ENCODE data around the gene SRC.

The SRC gene

DNA sequence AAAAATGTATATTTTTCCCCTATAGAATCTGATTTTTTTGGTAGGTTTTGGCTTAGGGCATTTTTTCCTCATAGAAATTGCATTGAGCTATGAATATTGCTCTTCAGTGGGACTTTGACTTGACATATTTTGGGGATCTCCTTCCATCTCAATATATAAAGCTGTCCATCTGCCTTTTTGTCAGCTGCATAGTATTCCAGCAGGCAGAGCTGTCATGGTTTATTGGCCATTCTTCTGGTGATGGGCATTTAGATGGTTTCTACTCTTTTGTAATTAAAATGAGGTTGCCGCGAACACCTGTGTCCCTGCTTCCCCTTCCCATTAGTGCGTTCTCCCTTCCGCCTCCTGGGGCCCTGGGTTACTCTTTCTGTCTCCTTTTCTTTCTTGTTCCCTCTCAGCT, 95.1 kb downstream of the SRC start:
- Mint-ChIP-seq H3K9me3 (no peaks in the 10 kb centered on the region), H3K36me3 (ENCODE audit: low read depth) (no peaks in the 10 kb centered on the region), H3K27ac (no peak overlapping the region), H3K4me3 (no peak overlapping the region), H3K27me3 (peaks cover 9% of the 10 kb centered on the region), H3K4me1 (ENCODE audit: low read depth) (no peaks in the 10 kb centered on the region)
- DNase-seq = no peak

DNA sequence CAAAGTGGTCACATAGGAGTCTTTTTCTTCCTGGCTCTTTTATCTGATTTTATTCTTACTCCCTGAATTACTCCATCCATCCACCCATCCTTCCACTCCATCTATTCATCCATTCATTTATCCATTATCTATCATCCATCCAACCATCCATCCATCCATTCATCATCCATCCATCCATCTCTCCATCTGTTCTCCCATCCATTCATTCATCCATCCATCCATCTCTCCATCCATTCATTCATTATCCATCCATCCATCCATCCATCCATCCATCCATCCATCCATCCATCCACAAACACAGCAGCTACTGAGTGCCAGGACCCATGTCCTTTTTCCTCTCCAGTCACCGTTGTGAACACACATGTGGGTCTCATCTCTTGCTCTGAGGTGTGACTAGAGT, 96.6 kb downstream of the SRC start:
- Mint-ChIP-seq H3K4me3 (no peak overlapping the region), H3K27ac (no peak overlapping the region), H3K36me3 (ENCODE audit: low read depth) (no peaks in the 10 kb centered on the region), H3K4me1 (ENCODE audit: low read depth) (no peaks in the 10 kb centered on the region), H3K27me3 (peaks cover 5% of the 10 kb centered on the region), H3K9me3 (no peaks in the 10 kb centered on the region)
- no peak for DNase-seq

DNA sequence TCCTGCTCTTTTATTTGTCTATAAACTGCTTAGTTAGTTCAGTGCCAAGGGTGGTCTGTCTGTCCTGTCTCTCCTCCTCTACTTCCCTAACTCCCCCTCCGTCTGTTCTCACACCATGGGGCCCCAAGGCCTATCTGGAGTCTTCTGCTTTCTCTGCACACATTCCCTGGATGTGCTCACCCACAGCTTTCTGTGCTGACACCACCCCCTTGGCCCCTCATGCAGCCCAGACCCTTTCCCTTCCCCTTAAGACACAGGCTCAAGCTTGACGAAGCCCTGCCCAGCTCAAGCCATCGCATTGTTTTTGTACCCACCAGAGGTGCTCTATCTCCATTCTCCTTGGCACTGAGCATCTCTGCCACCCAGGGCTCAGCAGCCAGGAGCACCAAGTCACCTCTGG, 97.0 kb downstream of the SRC start:
- Mint-ChIP-seq H3K36me3 (ENCODE audit: low read depth) (no peaks in the 10 kb centered on the region), H3K27me3 (peaks cover 5% of the 10 kb centered on the region), H3K4me1 (ENCODE audit: low read depth) (no peaks in the 10 kb centered on the region), H3K4me3 (no peak overlapping the region), H3K9me3 (no peaks in the 10 kb centered on the region), H3K27ac (no peak overlapping the region)
- DNase-seq = no peak

DNA sequence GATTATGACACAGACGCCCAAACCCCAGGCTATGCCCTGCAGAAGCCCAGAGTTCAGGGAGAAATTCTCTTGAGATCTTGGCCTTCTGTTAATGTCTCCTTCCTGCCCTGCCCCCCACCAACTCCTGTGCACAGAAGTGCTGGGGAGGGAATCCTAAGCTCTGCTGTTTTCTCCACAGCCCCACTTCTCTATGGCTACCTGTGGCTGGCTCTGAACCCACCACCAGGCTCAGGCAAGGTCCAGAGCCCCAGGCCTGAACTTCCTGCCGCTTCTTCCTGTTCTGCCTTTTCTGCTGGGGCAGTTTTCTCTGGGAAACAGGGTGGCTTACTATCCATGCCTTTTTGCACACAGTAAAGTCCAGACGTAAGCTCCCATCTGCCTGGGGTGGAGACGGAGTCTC, 97.7 kb downstream of the SRC start:
- no peak overlapping the region for H3K27ac Mint-ChIP-seq
- H3K4me3 Mint-ChIP-seq = no peak overlapping the region
- no peaks in the 10 kb centered on the region for H3K9me3 Mint-ChIP-seq
- DNase-seq = no peak
- H3K27me3 Mint-ChIP-seq = peaks cover 5% of the 10 kb centered on the region
- no peaks in the 10 kb centered on the region for H3K36me3 Mint-ChIP-seq (ENCODE audit: low read depth)
- H3K4me1 Mint-ChIP-seq (ENCODE audit: low read depth) = no peaks in the 10 kb centered on the region

DNA sequence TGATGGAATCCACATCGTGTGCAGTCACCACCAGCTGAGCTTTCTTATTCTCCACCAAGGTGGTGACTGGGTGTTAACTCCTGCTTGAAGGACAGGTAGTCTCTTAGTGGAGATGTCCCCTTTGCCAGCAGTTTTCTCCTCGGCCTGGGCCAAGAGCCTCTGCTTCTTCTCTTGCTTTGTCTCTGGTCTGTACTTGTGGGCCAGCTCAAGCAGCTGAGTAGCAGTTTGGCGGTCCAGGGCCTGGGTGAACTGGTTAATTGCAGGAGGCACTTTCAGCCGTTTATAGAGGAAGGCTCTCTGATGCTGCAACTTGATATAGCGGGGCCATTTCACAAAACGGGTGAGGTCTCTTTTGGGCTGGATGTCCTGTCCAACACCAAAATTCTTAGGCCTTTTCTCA, 99.1 kb downstream of the SRC start:
- Mint-ChIP-seq H3K27ac (no peak overlapping the region), H3K27me3 (peaks cover under 1% of the 10 kb centered on the region), H3K9me3 (no peaks in the 10 kb centered on the region), H3K4me3 (no peak overlapping the region), H3K36me3 (ENCODE audit: low read depth) (no peaks in the 10 kb centered on the region), H3K4me1 (ENCODE audit: low read depth) (no peaks in the 10 kb centered on the region)
- DNase-seq = no peak

DNA sequence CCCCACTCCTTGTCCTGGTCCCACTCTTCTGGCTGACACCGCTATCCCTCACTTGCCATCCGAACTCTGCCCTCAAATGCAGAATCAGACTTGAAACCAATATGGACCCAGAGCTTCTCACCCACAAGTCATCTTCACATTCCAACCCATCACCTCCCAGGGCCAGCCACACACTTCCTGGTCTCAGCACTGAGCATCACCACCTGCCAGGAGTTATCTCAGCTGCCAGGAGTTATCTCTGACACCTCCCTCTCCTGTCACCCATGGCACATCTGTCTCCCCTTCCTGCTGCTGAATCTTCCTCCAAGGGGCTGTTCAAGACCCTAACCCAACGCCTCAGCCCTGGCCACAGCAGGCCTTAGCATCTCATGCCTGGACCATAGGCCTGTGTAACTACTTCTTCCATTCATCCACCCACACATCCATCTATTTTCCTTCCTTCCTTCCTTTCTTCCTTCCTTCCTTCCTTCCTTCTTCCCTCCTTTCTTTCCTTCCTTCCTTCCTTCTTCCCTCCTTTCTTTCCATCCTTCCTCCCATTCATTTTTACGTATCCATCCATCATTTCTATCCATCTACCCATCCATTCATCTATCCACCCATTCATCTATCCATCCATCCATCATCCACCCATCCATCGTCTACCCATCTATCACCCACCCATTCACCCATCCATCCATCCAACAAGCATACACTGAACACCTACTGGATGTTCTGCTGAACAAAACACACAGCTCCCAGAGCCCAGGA, 100.5 kb downstream of the SRC start:
- no peak overlapping the region for H3K4me3 Mint-ChIP-seq
- H3K4me1 Mint-ChIP-seq (ENCODE audit: low read depth) = no peaks in the 10 kb centered on the region
- no peak for DNase-seq
- no peaks in the 10 kb centered on the region for H3K36me3 Mint-ChIP-seq (ENCODE audit: low read depth)
- H3K27me3 Mint-ChIP-seq = no peaks in the 10 kb centered on the region
- no peaks in the 10 kb centered on the region for H3K9me3 Mint-ChIP-seq
- no peak overlapping the region for H3K27ac Mint-ChIP-seq

DNA sequence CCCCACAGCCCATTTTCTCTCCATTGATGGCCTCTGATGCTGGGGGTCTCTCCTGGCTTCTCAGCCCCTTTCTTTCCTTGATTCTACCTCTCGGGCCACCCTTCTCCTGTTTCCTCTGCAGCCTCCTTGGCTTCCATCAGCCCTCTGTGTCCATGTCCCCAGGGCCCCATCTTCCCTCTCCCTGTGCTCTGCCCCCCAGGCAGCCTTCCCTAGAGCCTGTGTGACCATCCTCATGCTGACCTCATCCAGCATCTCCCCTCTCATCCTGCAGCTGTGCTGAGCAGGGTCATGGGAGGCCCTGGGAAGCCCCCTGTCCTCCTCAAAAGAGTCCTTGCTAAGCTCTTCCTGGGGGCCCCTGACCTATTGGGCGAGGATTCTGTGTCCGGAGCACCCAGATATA, 101.7 kb downstream of the SRC start:
- DNase-seq = no peak
- no peak overlapping the region for H3K27ac Mint-ChIP-seq
- H3K9me3 Mint-ChIP-seq = no peaks in the 10 kb centered on the region
- no peaks in the 10 kb centered on the region for H3K27me3 Mint-ChIP-seq
- H3K4me1 Mint-ChIP-seq (ENCODE audit: low read depth) = no peaks in the 10 kb centered on the region
- H3K4me3 Mint-ChIP-seq = no peak overlapping the region
- H3K36me3 Mint-ChIP-seq (ENCODE audit: low read depth) = no peaks in the 10 kb centered on the region

DNA sequence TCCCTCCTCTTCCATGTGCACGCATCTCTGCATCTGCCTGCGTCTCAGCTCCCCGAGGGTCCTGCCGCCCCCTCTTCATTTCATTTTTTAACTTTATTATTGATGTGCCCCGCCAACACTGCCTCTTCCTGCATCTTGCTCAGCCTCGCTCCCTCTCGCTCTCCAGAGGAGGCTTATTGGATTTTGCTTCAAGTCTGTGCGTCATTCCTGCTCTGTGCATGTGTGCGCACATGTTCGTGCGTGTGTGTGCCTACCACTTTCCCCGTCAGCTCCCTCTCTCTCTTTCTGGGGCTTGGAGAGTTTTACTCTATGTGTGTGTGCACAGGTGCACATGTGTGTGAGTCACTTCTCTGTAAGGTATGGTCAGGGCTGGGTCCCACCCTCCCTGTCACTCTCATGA, 103.3 kb downstream of the SRC start:
- DNase-seq = no peak
- no peaks in the 10 kb centered on the region for H3K4me1 Mint-ChIP-seq (ENCODE audit: low read depth)
- H3K9me3 Mint-ChIP-seq = no peaks in the 10 kb centered on the region
- H3K36me3 Mint-ChIP-seq (ENCODE audit: low read depth) = no peaks in the 10 kb centered on the region
- peaks cover 12% of the 10 kb centered on the region for H3K27me3 Mint-ChIP-seq
- H3K27ac Mint-ChIP-seq = no peak overlapping the region
- H3K4me3 Mint-ChIP-seq = no peak overlapping the region

DNA sequence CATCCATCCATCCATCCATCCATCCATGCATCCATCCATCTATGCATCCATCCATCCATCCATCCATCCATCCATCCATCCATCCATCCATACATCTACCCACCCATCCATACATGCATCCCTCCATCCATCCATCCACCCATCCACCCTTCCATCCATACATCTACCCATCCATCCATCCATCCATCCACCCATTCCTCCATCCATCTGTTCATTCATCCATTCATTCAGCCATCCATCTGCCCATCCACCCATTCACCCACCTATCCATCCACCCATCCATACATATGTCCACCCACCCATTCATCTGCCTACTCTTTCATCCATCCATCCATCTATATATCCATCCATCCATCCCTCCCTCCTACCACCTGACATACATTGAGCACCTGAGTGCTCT, 104.4 kb downstream of the SRC start:
- no peak for DNase-seq
- Mint-ChIP-seq H3K27me3 (peaks cover 13% of the 10 kb centered on the region), H3K27ac (no peak overlapping the region), H3K4me3 (no peak overlapping the region), H3K36me3 (ENCODE audit: low read depth) (no peaks in the 10 kb centered on the region), H3K4me1 (ENCODE audit: low read depth) (no peaks in the 10 kb centered on the region), H3K9me3 (peaks cover 7% of the 10 kb centered on the region)

DNA sequence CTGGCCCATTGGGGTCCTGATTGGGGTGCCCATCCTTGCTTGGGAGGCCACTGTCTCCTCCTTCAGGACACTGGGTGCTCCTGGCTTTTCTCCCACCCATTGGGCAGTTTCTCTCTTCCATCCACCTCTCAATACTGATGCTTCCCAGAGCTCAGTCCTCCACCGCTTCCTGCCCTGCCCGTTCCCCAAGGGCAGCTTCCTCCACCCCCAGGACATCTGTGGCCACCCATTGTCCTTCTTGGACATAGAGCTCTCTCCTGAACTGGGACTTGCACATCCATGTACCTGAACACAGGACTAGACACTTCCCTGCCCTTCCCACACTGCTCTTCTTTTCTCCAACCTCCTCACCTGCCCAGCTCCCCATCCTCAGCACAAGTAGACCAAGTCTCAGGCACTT, 105.7 kb downstream of the SRC start:
- Mint-ChIP-seq H3K36me3 (ENCODE audit: low read depth) (no peaks in the 10 kb centered on the region), H3K4me1 (ENCODE audit: low read depth) (no peaks in the 10 kb centered on the region), H3K4me3 (no peak overlapping the region), H3K27ac (no peak overlapping the region), H3K9me3 (peaks cover 18% of the 10 kb centered on the region), H3K27me3 (peaks cover 13% of the 10 kb centered on the region)
- DNase-seq = no peak

DNA sequence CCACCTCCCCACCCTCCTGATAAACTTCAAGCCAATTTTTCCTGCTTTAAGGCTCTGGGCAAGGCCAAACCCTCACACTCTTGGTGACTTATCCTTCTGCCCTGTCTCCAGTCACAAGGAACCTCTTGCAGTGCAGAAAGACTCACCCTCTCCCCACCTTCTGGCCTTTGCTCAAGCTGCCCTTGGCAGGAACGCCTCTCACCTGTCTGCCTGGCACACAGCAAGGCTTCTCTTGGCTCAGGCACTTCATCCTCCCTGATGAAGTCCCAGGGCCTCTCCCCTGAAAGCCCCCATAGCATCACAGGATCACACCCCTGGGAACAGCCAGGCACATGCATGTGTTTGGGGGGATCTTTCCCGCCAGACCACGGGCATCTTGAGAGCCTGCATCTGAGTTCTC, 106.3 kb downstream of the SRC start:
- no peak overlapping the region for H3K4me3 Mint-ChIP-seq
- DNase-seq = no peak
- peaks cover 15% of the 10 kb centered on the region for H3K27me3 Mint-ChIP-seq
- no peak overlapping the region for H3K27ac Mint-ChIP-seq
- H3K4me1 Mint-ChIP-seq (ENCODE audit: low read depth) = no peaks in the 10 kb centered on the region
- no peaks in the 10 kb centered on the region for H3K36me3 Mint-ChIP-seq (ENCODE audit: low read depth)
- H3K9me3 Mint-ChIP-seq = peaks cover 24% of the 10 kb centered on the region

DNA sequence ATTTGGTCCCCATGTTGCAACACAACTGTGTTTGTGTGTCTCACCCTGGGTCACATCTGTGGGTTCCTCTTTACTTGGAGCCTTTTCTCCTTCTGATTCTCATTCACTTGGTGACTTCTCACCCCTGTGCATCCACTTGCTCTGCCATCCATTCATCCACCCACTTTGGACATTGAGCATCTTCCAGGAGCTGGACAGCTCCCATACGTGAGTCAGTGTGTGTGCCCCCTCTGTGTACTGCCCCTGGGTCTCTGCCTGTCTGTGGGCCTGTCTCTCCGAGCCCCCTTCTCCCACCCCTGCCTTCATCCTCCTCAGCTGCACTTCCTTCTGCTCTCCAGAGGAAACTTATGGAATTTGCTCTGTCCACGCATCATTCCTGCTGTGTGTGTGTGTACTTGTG, 107.3 kb downstream of the SRC start:
- H3K36me3 Mint-ChIP-seq (ENCODE audit: low read depth) = peaks cover 3% of the 10 kb centered on the region
- peaks cover 32% of the 10 kb centered on the region for H3K9me3 Mint-ChIP-seq
- DNase-seq = no peak
- no peaks in the 10 kb centered on the region for H3K4me1 Mint-ChIP-seq (ENCODE audit: low read depth)
- no peak overlapping the region for H3K4me3 Mint-ChIP-seq
- peaks cover 15% of the 10 kb centered on the region for H3K27me3 Mint-ChIP-seq
- H3K27ac Mint-ChIP-seq = no peak overlapping the region

DNA sequence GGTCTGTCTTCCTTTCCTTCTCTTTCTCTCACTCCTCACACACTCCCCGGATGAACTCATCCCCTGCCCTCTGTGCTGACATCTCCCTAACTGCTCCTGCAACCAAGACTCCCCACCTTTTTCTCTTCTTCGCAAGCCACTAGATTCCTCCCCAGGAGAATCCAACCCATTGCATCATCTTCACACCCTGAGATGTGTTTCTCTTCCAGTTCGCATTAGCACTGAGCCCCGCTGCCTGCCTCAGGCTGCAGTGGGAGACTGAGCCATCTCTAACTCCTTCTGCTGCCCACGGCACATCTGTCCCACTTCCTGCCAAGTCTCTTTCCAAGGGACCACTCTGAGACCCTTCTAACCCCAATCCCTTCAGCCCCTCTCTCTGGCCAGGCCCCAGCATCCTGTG, 107.9 kb downstream of the SRC start:
- Mint-ChIP-seq H3K27ac (no peak overlapping the region), H3K27me3 (peaks cover 19% of the 10 kb centered on the region), H3K36me3 (ENCODE audit: low read depth) (peaks cover 3% of the 10 kb centered on the region)

DNA sequence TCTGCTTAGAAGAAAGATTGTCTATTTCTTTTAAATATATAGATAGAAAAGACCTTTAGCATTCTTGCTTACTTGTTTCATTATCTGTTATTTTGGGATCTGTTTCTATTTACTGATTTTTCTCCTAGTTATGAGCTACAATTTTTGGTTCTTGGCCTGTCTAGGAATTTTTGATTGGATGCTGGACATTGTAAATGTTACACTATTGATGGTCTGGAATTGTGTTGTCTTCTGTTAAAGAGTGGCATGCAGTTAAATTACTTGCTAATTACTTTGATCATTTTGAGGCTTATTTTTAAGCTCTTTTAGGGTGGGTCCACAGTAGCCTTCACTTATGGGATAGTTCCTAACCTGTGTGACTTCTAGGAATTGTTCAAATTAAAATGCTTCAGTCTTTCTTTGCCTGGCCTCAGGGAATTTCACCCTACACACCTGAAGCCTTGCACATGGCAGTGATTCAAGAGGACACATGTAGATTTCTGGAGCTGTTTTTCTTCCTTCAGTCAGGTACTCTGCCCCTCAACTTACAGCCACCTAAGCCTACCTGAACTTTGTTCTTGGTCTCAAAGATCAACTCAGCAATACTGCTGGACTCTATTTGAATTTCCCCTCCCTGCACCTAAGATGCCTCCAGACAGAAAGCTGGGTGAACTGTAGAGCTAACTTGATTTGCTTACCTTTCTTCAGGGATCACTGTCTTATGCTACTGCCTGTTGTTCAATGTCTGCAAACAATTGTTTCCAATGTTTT, 108.9 kb downstream of the SRC start:
- H3K4me3 Mint-ChIP-seq = no peak overlapping the region
- DNase-seq = no peak
- peaks cover 3% of the 10 kb centered on the region for H3K36me3 Mint-ChIP-seq (ENCODE audit: low read depth)
- H3K27me3 Mint-ChIP-seq = peaks cover 19% of the 10 kb centered on the region
- no peak overlapping the region for H3K27ac Mint-ChIP-seq
- no peaks in the 10 kb centered on the region for H3K4me1 Mint-ChIP-seq (ENCODE audit: low read depth)
- H3K9me3 Mint-ChIP-seq = peaks cover 32% of the 10 kb centered on the region

More for the DNA sequence above, 107.9 kb downstream of the SRC start:
- DNase-seq = no peak
- H3K9me3 Mint-ChIP-seq = peaks cover 32% of the 10 kb centered on the region
- H3K4me3 Mint-ChIP-seq = no peak overlapping the region
- no peaks in the 10 kb centered on the region for H3K4me1 Mint-ChIP-seq (ENCODE audit: low read depth)
